HepG2 (cell line): ENCODE data around the gene SYNJ2. TPM values are rescaled to one million over a fixed set of nuclear protein-coding genes. Genes with fewer than 3 reads are reported as not detected.

Source experiments
- ATF1 ChIP-seq: IDR thresholded peaks from 2 replicates; pipeline ENCODE4 v1.6.1; 2016; ENCODE audit warnings: mild to moderate bottlenecking, control low read depth
- BCL3 ChIP-seq: sonication (generic); formaldehyde crosslinking; IDR thresholded peaks from 2 replicates; pipeline ENCODE4 v1.5.1; 2020; ENCODE audit warnings: mild to moderate bottlenecking, missing genetic modification reagents, moderate library complexity
- BRCA1 ChIP-seq: sonication (generic); formaldehyde crosslinking; IDR thresholded peaks from 2 replicates; pipeline ENCODE4 v1.4.0; 2020; ENCODE audit warnings: missing genetic modification reagents
- BRF2 ChIP-seq: sonication (generic); formaldehyde crosslinking; IDR thresholded peaks from 2 replicates; pipeline ENCODE4 v1.8.1; 2022; ENCODE audit warnings: mild to moderate bottlenecking, missing genetic modification reagents
- CERS6 ChIP-seq: sonication (generic); formaldehyde crosslinking; IDR thresholded peaks from 2 replicates; pipeline ENCODE4 v1.5.0; 2020; ENCODE audit warnings: missing genetic modification reagents
- FOXJ3 ChIP-seq: sonication (generic); formaldehyde crosslinking; IDR thresholded peaks from 2 replicates; pipeline ENCODE4 v1.4.0; 2020; ENCODE audit warnings: missing genetic modification reagents, mild to moderate bottlenecking, borderline replicate concordance
- FOXM1 ChIP-seq: sonication (generic); formaldehyde crosslinking; IDR thresholded peaks from 2 replicates; pipeline ENCODE4 v1.5.0; 2020; ENCODE audit warnings: missing genetic modification reagents
- HMG20A ChIP-seq: IDR thresholded peaks from 2 replicates; pipeline ENCODE4 v1.6.1; 2016; ENCODE audit warnings: borderline replicate concordance
- JUND ChIP-seq: sonication (generic); formaldehyde crosslinking; IDR thresholded peaks from 2 replicates; pipeline ENCODE4 v1.8.0; 2022; ENCODE audit warnings: mild to moderate bottlenecking, missing genetic modification reagents
- KLF13 ChIP-seq: sonication (generic); formaldehyde crosslinking; IDR thresholded peaks from 2 replicates; pipeline ENCODE4 v1.4.0; 2020; ENCODE audit warnings: mild to moderate bottlenecking, missing genetic modification reagents
- KLF6 ChIP-seq: IDR thresholded peaks from 2 replicates; pipeline ENCODE4 v1.8.0; 2016; ENCODE audit warnings: missing biosample characterization, missing genetic modification reagents
- NR2F1 ChIP-seq, 2 experiments: fragments of 450-650 bp in 1 of 2; formaldehyde crosslinking in 1 of 2; IDR thresholded peaks; 2 replicates each; pipeline versions ENCODE4 v1.5.0 to v1.6.1; 2016 to 2020; ENCODE audit warnings: mild to moderate bottlenecking in 1 of 2, missing compliant biosample characterization in 1 of 2, missing genetic modification reagents in 1 of 2, moderate library complexity in 1 of 2
- NR2F2 ChIP-seq: IDR thresholded peaks from 2 replicates; pipeline ENCODE4 v1.6.1; 2012; ENCODE audit warnings: low read depth, inconsistent platforms, borderline replicate concordance
- NR2F6 ChIP-seq, 2 experiments: IDR thresholded peaks; 2 replicates each; pipeline ENCODE4 v1.6.1; 2016; ENCODE audit warnings: antibody characterized with exemption in 1 of 2, mild to moderate bottlenecking in 1 of 2
- PPARG ChIP-seq: conservative IDR thresholded peaks from 2 replicates; pipeline ENCODE4 v1.6.1; 2016; ENCODE audit warnings: missing biosample characterization, missing genetic modification reagents
- RFX5 ChIP-seq: IDR thresholded peaks from 2 replicates; pipeline ENCODE4 v1.6.1; 2011; ENCODE audit warnings: low read depth, low read length, improper control_type of control experiment
- SNAPC2 ChIP-seq: sonication (generic); formaldehyde crosslinking; IDR thresholded peaks from 2 replicates; pipeline ENCODE4 v1.8.1; 2022; ENCODE audit warnings: mild to moderate bottlenecking, missing genetic modification reagents
- SOX5 ChIP-seq: IDR thresholded peaks from 2 replicates; pipeline ENCODE4 v1.6.1; 2016; ENCODE audit warnings: borderline replicate concordance
- TEAD2 ChIP-seq: sonication (generic); formaldehyde crosslinking; IDR thresholded peaks from 2 replicates; pipeline ENCODE4 v1.9.0; 2021; ENCODE audit warnings: missing genetic modification reagents
- THAP11 ChIP-seq: IDR thresholded peaks from 2 replicates; pipeline ENCODE4 v1.6.1; 2016; ENCODE audit warnings: missing biosample characterization, missing genetic modification reagents
- ZFAT ChIP-seq: sonication (generic); formaldehyde crosslinking; conservative IDR thresholded peaks from 2 replicates; pipeline ENCODE4 v1.8.1; 2023; ENCODE audit warnings: missing genetic modification reagents, inconsistent platforms
- ZNF138 ChIP-seq: sonication (generic); formaldehyde crosslinking; IDR thresholded peaks from 2 replicates; pipeline ENCODE4 v1.5.0; 2020; ENCODE audit warnings: mild to moderate bottlenecking, low read depth, missing genetic modification reagents
- ZNF431 ChIP-seq: sonication (generic); formaldehyde crosslinking; IDR thresholded peaks from 2 replicates; pipeline ENCODE4 v1.9.0; 2022; ENCODE audit warnings: missing genetic modification reagents, low read depth, mild to moderate bottlenecking, borderline replicate concordance
- ZNF549 ChIP-seq: sonication (generic); formaldehyde crosslinking; IDR thresholded peaks from 2 replicates; pipeline ENCODE4 v1.5.0; 2020; ENCODE audit warnings: missing genetic modification reagents
- ZNF678 ChIP-seq: sonication (generic); formaldehyde crosslinking; IDR thresholded peaks from 2 replicates; pipeline ENCODE4 v1.4.0; 2020; ENCODE audit warnings: mild to moderate bottlenecking, missing genetic modification reagents
- ZNF761 ChIP-seq: sonication (generic); formaldehyde crosslinking; conservative IDR thresholded peaks from 2 replicates; pipeline ENCODE4 v1.4.0; 2020; ENCODE audit warnings: mild to moderate bottlenecking, missing genetic modification reagents
- ZNF841 ChIP-seq: sonication (generic); formaldehyde crosslinking; IDR thresholded peaks from 2 replicates; pipeline ENCODE4 v1.8.1; 2023; ENCODE audit warnings: missing genetic modification reagents, borderline replicate concordance
- polyA plus RNA-seq, 8 experiments: library from polyadenylated mRNA; depleted of rRNA in 3 of 8; stranded (reverse) in 7 of 8; unstranded in 1 of 8; fragments of >200 nt; fragmentation: Illumina TruSeq in 4 of 8; extraction: Trizol in 4 of 8; gene quantifications; 2 replicates each; pipeline versions ENCODE4 v1.2.1 to v1.2.3, GENCODE V29; 2011 to 2016; ENCODE audit warnings: low read depth in 4 of 8, missing spikeins in 1 of 8, mixed read lengths in 1 of 8; ENCODE audit not compliant: insufficient read depth in 1 of 8
- total RNA-seq, 5 experiments: library from RNA; depleted of rRNA; stranded (reverse); fragments of >200 nt; fragmentation: Illumina TruSeq; extraction: Trizol; gene quantifications; 2 replicates each; pipeline ENCODE4 v1.2.3, GENCODE V29; 2016; ENCODE audit warnings: low read depth in 1 of 5

Gene SYNJ2
- total and polyA plus RNA-seq, 2 of the 13 experiments (the other 11 are each of a cell fraction or from before 2014, with no cell fraction given) = 39.1 to 57.6 TPM

GRCh38 chr6:157985378-157986155, 3.9 kb downstream of the SYNJ2 start (continued):
- TF ChIP-seq CERS6 (CRISPR knock-in tag) = no peak
- no peak for TF ChIP-seq RFX5
- TF ChIP-seq ZNF761 (CRISPR knock-in tag) = peak; percentile 91
- 0 out of 2 replicates have a peak, but pooled peaks have one; percentile 74 for TF ChIP-seq FOXM1 (CRISPR knock-in tag)
- TF ChIP-seq NR2F1 (CRISPR knock-in tag; IDR thresholded peaks at IDR 0.05) = peak; percentile 64 to 77; a peak in 3 of 4 replicates
- peak; percentile 72; the same call in 1 of the 2 replicates for TF ChIP-seq ATF1 (CRISPR knock-in tag)
- TF ChIP-seq BCL3 = peak; percentile 17
- peak; percentile 85 for TF ChIP-seq NR2F2
- peak; percentile 99 for TF ChIP-seq FOXJ3 (CRISPR knock-in tag)
- peak; percentile 97; the same call in 1 of the 2 replicates for TF ChIP-seq BRF2
- no peak for TF ChIP-seq ZNF841
- TF ChIP-seq THAP11 (CRISPR knock-in tag) = peak; percentile 67
- peak; percentile 80; the same call in 1 of the 2 replicates for TF ChIP-seq ZNF431
- TF ChIP-seq ZNF138 = no peak
- TF ChIP-seq KLF6 (CRISPR knock-in tag) = peak; percentile 84
- peak; percentile 97 for TF ChIP-seq PPARG (CRISPR knock-in tag)
- TF ChIP-seq JUND (CRISPR knock-in tag) = peak; percentile 73; the same call in 1 of the 2 replicates
- TF ChIP-seq ZFAT (CRISPR knock-in tag) = no peak
- peak; percentile 98 for TF ChIP-seq SNAPC2 (CRISPR knock-in tag)
- TF ChIP-seq TEAD2 (CRISPR knock-in tag) = no peak
- 0 out of 2 replicates have a peak, but pooled peaks have one; percentile 65 for TF ChIP-seq BRCA1
- TF ChIP-seq SOX5 (CRISPR knock-in tag) = peak; percentile 100
- peak; percentile 92 for TF ChIP-seq NR2F6 (IDR thresholded peaks at IDR 0.05)
- peak; percentile 92 for TF ChIP-seq NR2F6 (CRISPR knock-in tag; IDR thresholded peaks at IDR 0.05)
- TF ChIP-seq ZNF549 (CRISPR knock-in tag) = 0 out of 2 replicates have a peak, but pooled peaks have one; percentile 16
- TF ChIP-seq HMG20A = peak; percentile 96; the same call in 1 of the 2 replicates
- no peak for TF ChIP-seq KLF13 (CRISPR knock-in tag)
- TF ChIP-seq ZNF678 (CRISPR knock-in tag) = no peak; the same call in 1 of the 2 replicates
